ENCODE results near the gene TJP2.

Gene TJP2

DNA sequence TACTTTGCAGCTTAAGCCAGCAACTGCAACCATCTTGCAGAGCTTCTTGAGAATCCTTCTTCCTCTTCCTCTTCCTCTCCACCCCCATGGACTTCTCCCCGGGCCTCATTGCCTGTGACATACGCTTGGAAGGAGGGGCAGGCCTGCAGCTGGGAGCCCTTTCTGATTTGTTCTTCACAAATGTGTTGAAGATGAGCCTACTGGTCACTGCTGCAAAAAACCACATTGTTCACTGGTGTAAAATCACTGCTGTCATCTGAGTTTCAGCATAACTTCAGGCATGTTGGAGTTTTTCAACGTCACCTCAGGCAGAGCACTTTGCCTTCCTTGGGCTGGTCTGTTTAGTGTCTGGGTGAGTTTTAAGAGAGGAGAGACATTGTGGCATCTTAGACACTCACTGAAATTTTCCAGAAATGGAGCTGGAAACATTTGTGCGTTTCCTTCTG is 7.9 kb downstream of the TJP2 start:
- no peak overlapping the region for H3K27ac ChIP-seq
- TF ChIP-seq ZFX (IDR thresholded peaks at IDR 0.05): no peak
- TF ChIP-seq CTCF (conservative IDR thresholded peaks at IDR 0.05): no peak

- TF ChIP-seq ZFX (IDR thresholded peaks at IDR 0.05): no peak
- no peak for TF ChIP-seq CTCF (conservative IDR thresholded peaks at IDR 0.05)
- H3K27ac ChIP-seq: no peak overlapping the region
Measured at GRCh38 chr9:69184266-69184665, 10.2 kb downstream of the TJP2 start.

DNA sequence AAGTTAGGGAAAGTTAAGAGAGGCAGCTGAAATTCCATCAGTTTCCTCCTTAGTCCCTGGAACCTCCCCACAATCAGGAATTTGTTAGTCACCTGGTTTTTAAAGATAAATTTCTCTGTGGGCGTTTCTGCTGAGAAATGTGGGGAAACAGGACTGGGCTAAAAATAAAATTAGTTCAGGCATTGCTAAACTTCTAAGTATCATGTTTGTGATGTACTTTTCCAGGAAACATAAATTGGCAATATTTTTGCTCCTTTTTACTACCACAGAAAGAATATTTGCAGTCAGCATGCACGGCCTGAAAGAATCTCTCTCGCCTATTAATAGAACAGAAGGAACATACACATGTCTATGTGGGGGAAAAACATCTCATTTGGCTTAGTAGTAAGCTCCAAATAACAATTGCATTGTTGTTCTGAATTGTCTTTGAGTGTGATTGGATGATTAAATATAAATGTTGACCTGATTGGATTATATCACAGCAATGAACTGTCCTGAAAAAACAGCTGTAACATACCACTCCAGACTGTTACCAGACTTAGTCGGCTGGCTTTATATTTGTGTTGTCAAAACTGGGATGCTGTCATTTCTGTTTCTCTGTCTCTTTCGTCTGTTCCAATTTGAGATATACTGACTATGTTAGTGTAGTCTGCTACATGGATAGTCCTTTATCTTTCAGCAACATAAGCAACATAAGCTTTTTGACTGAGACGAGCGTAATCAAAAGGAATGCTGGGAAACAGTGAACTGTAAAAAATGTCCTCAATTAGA is 12.9 kb downstream of the TJP2 start:
- H3K27ac ChIP-seq: no peak overlapping the region
- TF ChIP-seq CTCF (conservative IDR thresholded peaks at IDR 0.05): no peak
- no peak for TF ChIP-seq ZFX (IDR thresholded peaks at IDR 0.05)

DNA sequence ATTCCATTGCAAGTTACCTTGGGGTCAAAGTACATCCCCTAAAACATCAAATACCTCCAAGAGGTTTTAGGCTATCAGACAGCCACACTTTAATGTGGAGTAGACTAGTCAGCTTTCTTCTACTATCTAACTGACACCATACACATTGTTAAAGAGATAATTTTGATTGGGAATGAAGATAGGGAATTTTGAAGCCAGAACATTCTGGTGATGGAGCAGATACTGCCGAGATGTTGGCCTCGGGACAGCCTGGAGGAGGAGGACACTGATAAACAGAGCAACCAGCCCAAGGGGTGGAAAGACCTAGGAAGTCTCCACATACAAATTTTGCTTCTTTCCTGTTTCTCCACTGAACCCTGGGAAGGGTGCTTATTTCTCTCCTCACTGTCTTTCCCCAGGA is 14.9 kb downstream of the TJP2 start:
- TF ChIP-seq ZFX (IDR thresholded peaks at IDR 0.05) (no peak), CTCF (conservative IDR thresholded peaks at IDR 0.05) (no peak)
- no peak overlapping the region for H3K27ac ChIP-seq

DNA sequence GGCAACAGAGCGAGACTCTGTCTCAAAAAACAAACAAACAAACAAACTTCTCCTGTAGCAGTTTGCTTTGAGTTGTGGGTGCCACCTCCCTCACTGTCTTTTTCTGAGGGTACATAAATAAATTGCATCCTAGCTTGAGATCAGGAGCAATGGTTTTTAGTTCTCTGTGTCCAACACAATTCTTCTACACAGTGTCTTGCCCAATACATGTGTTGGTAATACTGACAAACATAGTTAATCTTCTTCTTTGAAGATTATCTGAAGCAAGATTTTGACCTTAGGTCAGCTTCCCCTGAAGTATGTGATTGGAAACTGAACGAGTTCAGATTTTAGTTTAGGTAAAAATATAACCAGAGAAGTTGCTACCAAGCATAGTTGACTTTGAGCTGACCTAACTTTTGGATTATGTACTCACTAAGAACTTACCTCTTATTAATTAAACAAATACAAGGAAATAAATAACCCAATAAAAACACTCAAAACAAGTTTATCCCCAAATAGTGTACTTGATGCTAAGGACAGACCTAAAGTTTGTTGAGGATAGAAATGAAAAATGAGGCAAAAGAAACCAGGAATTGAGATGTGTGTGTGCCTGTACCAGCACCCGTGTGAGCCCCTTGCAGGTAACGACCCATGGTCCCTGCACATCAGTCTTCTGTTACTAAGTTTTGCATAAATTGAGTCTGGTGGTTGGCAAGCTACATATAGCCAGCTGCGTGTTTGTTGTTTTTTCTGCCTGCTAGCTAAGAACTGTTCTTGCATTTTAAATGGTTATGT is 16.2 kb downstream of the TJP2 start:
- H3K27ac ChIP-seq: no peak overlapping the region; the same call in 1 of the 2 replicates
- TF ChIP-seq CTCF (conservative IDR thresholded peaks at IDR 0.05): no peak
- TF ChIP-seq ZFX (IDR thresholded peaks at IDR 0.05): no peak

- no peak for TF ChIP-seq ZFX (IDR thresholded peaks at IDR 0.05)
- no peak overlapping the region; the same call in 1 of the 2 replicates for H3K27ac ChIP-seq
Measured at GRCh38 chr9:69190863-69191181, 16.7 kb downstream of the TJP2 start.

GRCh38 chr9:69191231-69191630 is 17.2 kb downstream of the TJP2 start:
- TF ChIP-seq CTCF (conservative IDR thresholded peaks at IDR 0.05) (no peak), ZFX (IDR thresholded peaks at IDR 0.05) (no peak)
- no peak overlapping the region for H3K27ac ChIP-seq
